DOHH2 (cell line): ENCODE results near the gene FXYD6.
A peak's percentile ranks its signal among the peaks of the same experiment; 100 is the strongest.

Experiments
- H3F3A ChIP-seq: fragments of 200-600 bp; sonication (generic), shearing (Covaris generic); 2 replicates; pipeline ENCODE4 v1.6.0; 2016; ENCODE audit warnings: antibody characterized with exemption, mild to moderate bottlenecking; ENCODE audit not compliant: control insufficient read depth, insufficient read depth
- H3K27ac ChIP-seq: fragments of 200-600 bp; sonication (generic); 2 replicates; pipeline ENCODE4 v1.5.1; 2014; ENCODE audit warnings: low read depth, mild to moderate bottlenecking, low read length, moderate library complexity
- H3K27me3 ChIP-seq: fragments of 200-600 bp; sonication (generic); 2 replicates; pipeline ENCODE4 v1.6.1; 2014; ENCODE audit warnings: mild to moderate bottlenecking, low read length, mixed read lengths; ENCODE audit not compliant: control insufficient read depth
- H3K36me3 ChIP-seq: fragments of 200-600 bp; sonication (generic); 2 replicates; pipeline ENCODE4 v1.6.1; 2014; ENCODE audit warnings: mild to moderate bottlenecking, low read length, moderate library complexity, mixed read lengths; ENCODE audit not compliant: control insufficient read depth
- H3K4me1 ChIP-seq: fragments of 200-600 bp; sonication (generic); 2 replicates; pipeline ENCODE4 v1.6.1; 2014; ENCODE audit warnings: mild to moderate bottlenecking, low read length, mixed read lengths; ENCODE audit not compliant: control insufficient read depth
- H3K4me2 ChIP-seq: fragments of 200-600 bp; sonication (generic); 2 replicates; pipeline ENCODE4 v1.6.0; 2014; ENCODE audit warnings: mild to moderate bottlenecking, low read length, moderate library complexity
- H3K4me3 ChIP-seq: fragments of 200-600 bp; sonication (generic); 2 replicates; pipeline ENCODE4 v1.5.1; 2014; ENCODE audit warnings: mild to moderate bottlenecking, low read length, mixed read lengths
- H3K79me2 ChIP-seq: fragments of 200-600 bp; sonication (generic); 2 replicates; pipeline ENCODE4 v1.6.1; 2014; ENCODE audit warnings: mild to moderate bottlenecking, low read length, mixed read lengths; ENCODE audit not compliant: control insufficient read depth
- H3K9me2 ChIP-seq: fragments of 200-600 bp; sonication (generic); replicated peaks from 2 replicates; pipeline ENCODE4 v1.6.1; 2014; ENCODE audit warnings: mild to moderate bottlenecking, low read length, mixed read lengths; ENCODE audit not compliant: control insufficient read depth
- H3K9me3 ChIP-seq: fragments of 200-600 bp; sonication (generic); 2 replicates; pipeline ENCODE4 v1.6.1; 2014; ENCODE audit warnings: antibody characterized with exemption, low read length, mixed read lengths; ENCODE audit not compliant: control insufficient read depth, insufficient read depth
- H4K20me1 ChIP-seq: fragments of 200-600 bp; sonication (generic); 2 replicates; pipeline ENCODE4 v1.6.0; 2014; ENCODE audit warnings: low read depth, mild to moderate bottlenecking, antibody characterized with exemption, low read length, moderate library complexity; ENCODE audit not compliant: control insufficient read depth, insufficient read depth
- CTCF ChIP-seq: fragments of 200-600 bp; sonication (generic); IDR thresholded peaks from one replicate; pipeline ENCODE4 v1.5.1; 2014; ENCODE audit warnings: antibody characterized with exemption, mild to moderate bottlenecking, low read depth, low read length; ENCODE audit not compliant: poor library complexity, severe bottlenecking
- EZH2phosphoT487 ChIP-seq: fragments of 200-600 bp; sonication (generic); IDR thresholded peaks from 2 replicates; pipeline ENCODE4 v1.6.1; 2017; ENCODE audit warnings: borderline replicate concordance, mild to moderate bottlenecking, antibody characterized with exemption, low read length, moderate library complexity, mixed read lengths

FXYD6 gene

GRCh38 chr11:117849781-117850414 is 26.6 kb downstream of the FXYD6 start:
- no peak overlapping the region for H3K27ac ChIP-seq
- no peaks in the 10 kb centered on the region for H3K36me3 ChIP-seq
- H3K27me3 ChIP-seq: peaks cover 34% of the 10 kb centered on the region
- no peaks in the 10 kb centered on the region for H3K4me1 ChIP-seq
- no peak overlapping the region for H3K4me2 ChIP-seq
- H3K4me3 ChIP-seq: no peak overlapping the region
- no peak for TF ChIP-seq CTCF
- no peak for TF ChIP-seq EZH2phosphoT487
- no peaks in the 10 kb centered on the region for H3K9me3 ChIP-seq
- H3K9me2 ChIP-seq: no peaks in the 10 kb centered on the region
- no peaks in the 10 kb centered on the region for H3F3A ChIP-seq
- H3K79me2 ChIP-seq: no peaks in the 10 kb centered on the region
- no peaks in the 10 kb centered on the region for H4K20me1 ChIP-seq

DNA sequence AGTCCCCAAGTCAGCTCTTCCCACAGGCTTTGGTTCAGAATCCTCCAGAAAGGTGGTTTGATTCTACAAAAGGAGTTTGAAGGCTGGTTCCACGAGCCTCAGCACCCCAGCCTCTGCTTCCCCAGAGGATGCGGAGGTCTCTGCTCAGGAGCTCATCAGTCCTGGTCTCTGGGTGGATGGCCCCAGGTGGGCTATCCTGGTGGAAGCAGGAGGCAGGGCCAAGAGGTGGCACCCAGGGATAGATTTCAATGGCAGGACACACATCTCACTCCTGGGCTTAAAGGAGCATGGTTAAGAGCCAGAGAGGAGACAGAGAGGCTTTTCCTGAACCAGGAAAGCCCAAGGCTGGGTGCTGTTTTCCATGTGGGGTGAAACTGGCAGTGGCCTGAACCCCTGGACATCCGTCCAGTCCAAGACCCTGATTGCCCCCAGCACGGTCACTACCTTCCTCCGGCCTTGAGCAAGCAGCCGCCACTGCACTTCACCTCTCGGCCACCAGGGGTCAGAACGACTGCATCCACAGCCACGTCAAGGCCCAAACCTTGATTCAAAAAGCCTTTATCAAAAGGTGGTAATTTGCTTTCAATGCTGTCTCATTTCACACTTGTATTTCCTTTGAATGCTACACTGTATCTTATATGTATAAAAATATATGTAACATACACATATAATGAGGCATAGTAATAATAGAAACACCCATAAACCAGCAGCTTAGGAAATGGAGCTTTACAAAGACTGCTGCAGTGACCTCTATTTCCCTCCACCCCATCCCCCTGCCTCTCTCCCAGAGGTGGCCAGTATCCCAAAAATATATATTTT is 32.6 kb downstream of the FXYD6 start:
- TF ChIP-seq CTCF (peak; percentile 97), EZH2phosphoT487 (no peak)
- H4K20me1 ChIP-seq: no peaks in the 10 kb centered on the region
- no peaks in the 10 kb centered on the region for H3K9me2 ChIP-seq
- no peak overlapping the region for H3K4me2 ChIP-seq
- no peaks in the 10 kb centered on the region for H3K79me2 ChIP-seq
- no peak overlapping the region for H3K27ac ChIP-seq
- H3F3A ChIP-seq: no peaks in the 10 kb centered on the region
- H3K27me3 ChIP-seq: peaks cover 8% of the 10 kb centered on the region; the same call in 1 of the 2 replicates
- H3K4me3 ChIP-seq: no peak overlapping the region
- H3K36me3 ChIP-seq: no peaks in the 10 kb centered on the region
- no peaks in the 10 kb centered on the region for H3K9me3 ChIP-seq
- H3K4me1 ChIP-seq: no peaks in the 10 kb centered on the region

- H3K4me2 ChIP-seq: no peak overlapping the region
- H3K9me2 ChIP-seq: no peaks in the 10 kb centered on the region
- no peak overlapping the region for H3K4me3 ChIP-seq
- H3K4me1 ChIP-seq: no peaks in the 10 kb centered on the region
- TF ChIP-seq EZH2phosphoT487: no peak
- TF ChIP-seq CTCF: no peak
- H3K27me3 ChIP-seq: peaks cover 8% of the 10 kb centered on the region; the same call in 1 of the 2 replicates
- no peaks in the 10 kb centered on the region for H3K9me3 ChIP-seq
- H4K20me1 ChIP-seq: no peaks in the 10 kb centered on the region
- H3F3A ChIP-seq: no peaks in the 10 kb centered on the region
- H3K79me2 ChIP-seq: no peaks in the 10 kb centered on the region
- no peaks in the 10 kb centered on the region for H3K36me3 ChIP-seq
- no peak overlapping the region for H3K27ac ChIP-seq
Measured at GRCh38 chr11:117842131-117842941, 34.1 kb downstream of the FXYD6 start.
